Stimulated activated CD8-positive, alpha-beta memory T cell treated with anti-CD3 and anti-CD28 coated beads, Interleukin-7, amount 100 ng/mL, for 48 hours (primary cell): Measurements from ENCODE around the gene CLP1.
"Not testable (repeated sequence)": the region's sequence is repeated elsewhere in the genome, so short reads cannot be mapped to it uniquely, and the experiment has no call there.

Experiments
- DNase-seq, 2 donors: peaks; one replicate each; pipeline ENCODE4 v3.0.0-alpha.2; 2020; ENCODE audit warnings: low read depth in 1 of 2; ENCODE audit errors: extremely low read depth in 1 of 2

CLP1 gene

DNA sequence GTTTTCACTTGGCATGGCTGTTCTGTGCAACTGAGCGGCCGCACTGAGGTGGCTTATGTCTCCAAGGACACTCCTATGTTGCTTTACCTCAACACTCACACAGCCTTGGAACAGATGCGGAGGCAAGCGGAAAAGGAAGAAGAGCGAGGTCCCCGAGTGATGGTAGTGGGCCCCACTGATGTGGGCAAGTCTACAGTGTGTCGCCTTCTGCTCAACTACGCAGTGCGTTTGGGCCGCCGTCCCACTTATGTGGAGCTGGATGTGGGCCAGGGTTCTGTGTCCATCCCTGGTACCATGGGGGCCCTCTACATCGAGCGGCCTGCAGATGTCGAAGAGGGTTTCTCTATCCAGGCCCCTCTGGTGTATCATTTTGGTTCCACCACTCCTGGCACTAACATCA lies 2.1 kb downstream of the CLP1 start:
- no peak for DNase-seq

DNA sequence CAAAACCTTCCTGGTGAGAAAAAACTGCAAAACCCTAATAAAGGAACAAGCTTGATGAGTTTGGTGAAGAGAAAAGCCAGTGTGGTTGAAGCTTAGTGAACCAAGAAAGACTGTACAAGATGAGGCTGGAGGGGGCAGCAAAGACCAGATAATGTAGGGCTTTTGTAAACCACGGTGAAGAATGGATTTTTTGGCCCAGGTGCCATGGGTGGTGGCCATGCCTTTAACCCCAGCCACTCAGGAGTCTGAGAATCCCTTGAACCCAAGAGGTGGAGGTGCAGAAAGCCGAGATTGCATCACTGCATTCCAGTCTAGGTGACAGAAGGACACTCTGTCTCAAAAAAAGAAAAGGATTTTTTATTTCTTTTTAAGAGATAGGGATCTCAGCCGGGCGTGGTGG lies 5.3 kb downstream of the CLP1 start:
- no peak for DNase-seq

DNA sequence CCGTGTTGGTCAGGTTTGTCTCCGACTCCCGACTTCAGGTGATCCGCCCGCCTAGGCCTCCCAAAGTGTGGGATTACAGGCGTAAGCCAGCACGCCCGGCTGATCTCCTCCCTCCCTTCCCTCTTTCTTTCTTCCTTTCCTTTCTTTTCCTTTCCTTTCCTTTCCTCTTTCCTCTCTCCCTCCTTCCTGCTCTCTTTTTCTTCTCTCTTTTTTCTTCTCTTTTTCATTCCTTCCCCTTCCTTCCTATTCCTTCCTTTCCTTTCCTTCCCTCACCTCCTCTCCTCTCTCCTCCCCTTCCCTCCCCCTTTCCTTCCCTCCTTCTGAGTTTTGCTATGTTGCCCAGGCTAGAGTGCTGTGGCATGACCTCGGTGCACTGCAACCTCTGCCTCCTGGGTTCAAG lies 6.4 kb downstream of the CLP1 start:
- no peak for DNase-seq

DNA sequence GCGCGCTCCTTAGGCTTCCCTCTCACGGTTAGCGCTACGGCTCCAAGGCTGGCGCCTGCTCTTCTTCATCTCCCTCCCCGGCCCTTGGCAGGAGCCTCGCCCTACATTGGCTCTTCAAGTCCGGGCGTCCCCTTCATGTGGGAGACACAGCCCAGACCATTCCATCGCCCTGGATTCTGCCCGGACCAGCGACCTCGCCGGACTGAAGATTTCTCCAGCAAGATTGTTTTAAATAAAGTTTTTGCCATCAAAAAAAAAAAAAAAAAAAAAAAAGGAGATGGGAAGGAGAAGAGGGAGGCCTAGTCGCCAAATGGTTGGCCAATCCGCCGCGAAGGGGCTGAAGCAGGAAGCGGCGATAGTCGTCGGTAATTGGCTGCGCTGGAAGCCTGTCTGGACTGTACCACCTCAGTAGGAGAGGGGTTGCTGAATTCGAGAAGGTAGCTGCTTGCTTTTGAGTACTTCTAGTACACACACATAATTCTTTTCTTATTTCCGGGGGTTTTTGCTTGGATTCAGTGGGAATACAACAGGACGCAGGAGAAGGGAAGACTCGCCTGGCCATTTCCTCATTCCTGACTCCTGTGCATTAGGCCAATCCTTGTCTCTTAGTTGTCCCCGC lies 9.7 kb downstream of the CLP1 start:
- peak; percentile 75 to 93 for DNase-seq

DNA sequence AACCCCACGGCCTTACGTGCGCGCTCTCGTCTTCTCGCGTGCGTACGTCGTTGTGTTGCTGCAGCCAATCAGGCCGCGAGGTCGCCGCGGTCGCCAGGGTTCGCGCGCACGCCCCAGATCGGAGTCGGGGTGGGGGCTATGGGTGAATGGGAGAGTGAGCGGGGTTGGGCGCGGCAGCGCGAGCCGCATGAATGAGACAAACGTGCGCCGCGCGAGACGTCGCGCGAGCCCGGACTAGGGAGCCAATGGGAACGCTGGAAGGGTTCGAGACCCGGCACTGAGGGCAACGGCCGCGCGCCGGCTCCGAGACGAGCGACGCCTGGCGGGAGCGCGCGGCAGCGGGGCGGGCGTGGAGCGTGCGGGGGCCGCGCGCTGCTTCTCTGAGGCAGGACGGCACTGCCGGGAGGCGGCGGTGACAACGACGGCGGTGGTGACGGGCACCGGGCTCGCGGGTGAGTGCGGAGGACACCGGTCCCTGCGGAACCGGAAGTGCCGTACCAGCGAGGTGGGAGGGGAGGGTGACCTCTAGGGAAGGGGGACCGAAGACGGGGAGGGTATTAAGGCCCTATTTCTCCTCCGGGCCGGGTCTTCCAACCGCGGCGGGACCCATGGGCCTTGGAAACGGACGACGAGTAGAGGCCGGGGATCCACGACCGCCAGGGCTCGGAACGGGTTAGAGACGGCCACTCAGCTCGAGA lies 10.3 kb downstream of the CLP1 start, which contains the start of gene ZDHHC5:
Gene ZDHHC5 (plus strand): TSS at position 379 of the 698 bp plus-strand sequence. CDS start 4,977 bp downstream, outside the sequence.
- peak; percentile 98 to 99 for DNase-seq

DNA sequence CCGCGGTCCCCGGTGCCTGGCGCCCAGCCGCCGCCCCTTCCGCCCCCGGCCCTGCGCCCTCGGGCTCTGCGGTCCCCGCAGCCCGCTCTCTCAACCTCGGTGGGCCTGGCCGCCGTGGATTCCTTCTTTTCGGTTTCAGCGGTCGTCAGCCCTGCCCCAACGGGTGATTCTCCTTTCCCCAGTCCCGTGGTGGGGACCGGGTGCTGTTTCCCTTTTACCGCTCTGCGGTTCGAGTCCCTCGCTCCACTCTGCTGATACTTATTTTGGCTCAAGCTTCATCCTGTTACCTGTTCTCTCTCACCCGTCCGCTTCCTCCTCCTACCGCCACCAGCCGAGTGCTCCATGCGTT lies 10.8 kb downstream of the CLP1 start:
- DNase-seq = peak in 1 of 2 donors; percentile 18

DNA sequence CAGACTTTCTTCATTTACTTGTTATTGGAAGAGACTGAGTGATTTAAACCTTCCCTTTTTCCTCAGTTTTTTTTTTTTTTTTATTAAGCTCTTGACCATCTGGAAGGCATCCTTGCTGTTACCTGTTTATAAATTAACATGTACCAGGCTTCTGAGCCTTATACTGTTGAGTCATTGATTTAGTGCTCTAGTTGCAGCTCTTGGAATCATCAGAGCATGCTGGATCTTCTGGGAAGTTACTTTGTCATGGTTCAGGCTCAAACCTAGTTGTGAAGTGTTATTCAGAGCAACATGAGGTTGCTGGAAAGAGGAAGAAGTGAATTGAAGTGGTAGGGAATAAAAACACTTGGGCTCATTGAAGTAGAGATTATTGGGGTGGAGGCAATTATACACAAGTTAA lies 16.7 kb downstream of the CLP1 start:
- no peak for DNase-seq

DNA sequence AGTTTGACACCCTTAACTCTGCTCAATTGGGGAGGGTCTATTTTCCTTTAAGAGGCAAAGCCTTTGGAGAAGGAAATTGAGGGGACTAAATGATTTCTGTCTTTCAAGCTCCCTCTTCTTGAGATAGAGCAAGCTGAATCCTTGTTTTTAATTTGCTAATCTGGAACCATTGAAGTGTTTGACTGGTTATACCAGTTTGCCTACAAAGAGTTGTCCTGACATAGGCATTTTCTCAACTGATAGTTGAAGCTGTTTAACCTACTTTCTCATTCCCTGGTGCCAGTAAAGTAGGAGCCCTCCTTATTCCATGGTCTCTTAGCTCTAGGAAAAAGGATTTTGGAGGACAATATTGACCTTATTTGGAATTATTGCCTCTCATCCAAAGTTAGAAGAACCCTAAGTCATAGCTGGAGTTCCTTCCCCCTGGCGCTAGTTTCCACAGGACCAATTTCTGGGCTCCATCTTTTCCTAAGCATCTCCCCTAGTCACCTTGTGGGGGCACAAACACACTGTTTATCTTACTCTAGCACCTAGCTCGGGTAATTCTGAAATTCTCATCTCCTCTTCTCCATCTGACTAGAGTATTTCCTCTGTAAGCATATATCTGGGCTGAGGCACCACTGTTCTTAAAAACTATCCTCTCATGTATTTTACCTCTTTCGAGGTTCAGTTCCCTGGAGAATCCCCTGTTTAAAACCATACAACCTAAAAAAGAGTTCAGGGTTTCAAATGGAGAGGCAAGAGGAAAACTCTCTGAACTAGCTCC lies 17.8 kb downstream of the CLP1 start:
- DNase-seq = no peak

DNA sequence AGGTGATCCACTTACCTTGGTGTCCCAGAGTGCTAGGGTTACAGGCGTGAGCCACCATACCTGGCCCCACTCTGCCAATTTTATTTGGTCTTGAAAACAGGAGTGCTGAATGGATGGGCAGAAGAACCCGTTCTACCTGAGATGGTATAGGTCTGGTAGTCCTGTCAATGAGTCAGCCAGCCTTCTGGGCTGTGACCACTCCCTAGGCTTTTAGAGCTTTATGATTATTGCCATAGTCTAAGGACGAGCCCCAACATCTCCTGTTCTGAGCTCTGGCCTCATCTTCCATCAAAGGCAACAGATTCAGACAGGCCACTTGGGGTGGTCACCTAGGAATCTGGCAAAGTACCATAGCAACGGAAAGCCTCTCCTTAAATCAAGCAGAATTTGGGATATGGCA lies 21.8 kb downstream of the CLP1 start:
- no peak for DNase-seq

DNA sequence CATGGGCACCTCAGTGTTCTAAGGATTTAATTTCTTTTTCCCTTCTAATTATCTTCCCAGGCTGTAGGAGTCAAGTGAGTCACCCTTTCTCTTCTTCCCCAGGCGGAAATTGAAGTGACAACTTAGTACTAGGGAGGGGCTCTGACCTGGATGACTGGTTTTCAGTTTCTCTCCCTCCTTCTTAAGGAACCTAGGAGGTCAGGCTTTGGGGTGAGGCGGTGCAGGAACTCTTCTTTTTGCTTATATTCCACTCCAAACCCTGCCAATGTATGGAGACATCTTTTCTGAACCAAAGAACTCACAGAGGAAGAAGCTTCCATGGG lies 23.0 kb downstream of the CLP1 start:
- no peak for DNase-seq

DNA sequence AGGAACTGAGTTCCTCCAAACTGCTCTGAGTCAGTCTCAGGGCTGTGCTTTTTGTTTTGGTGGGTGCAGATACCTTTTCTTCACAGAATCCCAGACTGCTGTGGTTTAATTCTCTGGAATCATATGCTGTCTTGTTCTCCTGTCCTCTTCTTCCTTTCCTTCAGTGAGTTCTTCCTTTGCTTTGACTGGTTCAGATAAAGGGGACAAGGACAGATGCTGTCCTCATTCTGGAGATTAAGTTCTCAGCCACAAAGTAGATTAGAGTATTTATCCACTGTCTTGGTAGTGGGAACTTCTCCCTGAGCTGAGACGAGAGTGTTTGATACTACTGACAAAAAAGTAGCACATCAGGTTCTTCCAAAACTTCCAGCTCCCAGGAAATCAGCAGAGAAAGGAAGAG lies 23.6 kb downstream of the CLP1 start:
- DNase-seq = no peak

DNA sequence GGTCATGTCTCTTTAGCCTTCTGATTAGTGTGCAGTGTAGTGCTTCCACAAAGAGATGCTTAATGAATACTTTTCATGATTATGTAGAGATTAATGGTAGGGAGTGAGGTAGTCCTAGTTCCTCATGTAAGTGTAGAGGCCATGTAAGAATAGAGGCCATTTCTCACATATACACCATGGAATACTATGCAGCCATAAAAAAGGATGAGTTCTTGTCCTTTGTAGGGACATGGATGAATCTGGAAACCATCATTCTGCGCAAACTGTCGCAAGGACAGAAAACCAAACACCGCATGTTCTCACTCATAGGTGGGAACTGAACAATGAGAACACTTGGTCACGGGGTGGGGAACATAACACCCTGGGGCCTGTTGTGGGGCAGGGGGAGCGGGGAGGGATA lies 32.9 kb downstream of the CLP1 start:
- not testable (repeated sequence) for DNase-seq

DNA sequence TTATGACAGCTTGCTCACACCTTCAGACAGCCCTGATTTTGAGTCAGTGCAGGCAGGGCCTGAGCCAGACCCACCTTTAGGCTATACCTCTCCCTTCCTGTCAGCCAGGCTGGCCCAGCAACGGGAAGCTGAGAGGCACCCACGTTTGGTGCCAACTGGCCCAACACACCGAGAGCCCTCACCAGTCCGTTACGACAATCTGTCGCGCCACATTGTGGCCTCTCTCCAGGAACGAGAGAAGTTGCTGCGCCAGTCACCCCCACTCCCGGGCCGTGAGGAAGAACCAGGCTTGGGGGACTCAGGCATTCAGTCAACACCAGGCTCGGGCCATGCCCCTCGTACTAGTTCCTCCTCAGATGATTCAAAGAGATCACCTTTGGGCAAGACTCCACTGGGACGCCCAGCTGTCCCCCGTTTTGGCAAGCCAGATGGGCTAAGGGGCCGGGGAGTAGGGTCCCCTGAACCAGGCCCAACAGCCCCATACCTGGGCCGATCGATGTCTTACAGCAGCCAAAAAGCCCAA lies 41.3 kb downstream of the CLP1 start:
- no peak for DNase-seq

DNA sequence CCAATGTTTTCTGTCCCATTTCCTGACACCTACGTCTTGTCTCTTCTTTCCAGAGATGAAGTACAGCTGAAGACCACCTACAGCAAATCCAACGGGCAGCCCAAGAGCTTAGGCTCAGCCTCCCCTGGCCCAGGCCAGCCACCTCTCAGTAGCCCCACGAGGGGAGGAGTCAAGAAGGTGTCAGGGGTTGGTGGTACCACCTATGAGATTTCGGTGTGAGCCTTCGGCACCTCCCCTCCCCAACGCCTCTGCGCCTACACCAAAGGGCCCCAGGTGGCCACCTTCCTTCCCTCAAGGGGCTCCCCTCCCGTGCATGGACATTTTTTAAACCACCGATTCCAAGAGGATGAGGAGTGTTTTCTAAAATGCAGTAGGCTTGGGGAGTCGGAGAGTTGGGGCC lies 42.3 kb downstream of the CLP1 start:
- no peak for DNase-seq

DNA sequence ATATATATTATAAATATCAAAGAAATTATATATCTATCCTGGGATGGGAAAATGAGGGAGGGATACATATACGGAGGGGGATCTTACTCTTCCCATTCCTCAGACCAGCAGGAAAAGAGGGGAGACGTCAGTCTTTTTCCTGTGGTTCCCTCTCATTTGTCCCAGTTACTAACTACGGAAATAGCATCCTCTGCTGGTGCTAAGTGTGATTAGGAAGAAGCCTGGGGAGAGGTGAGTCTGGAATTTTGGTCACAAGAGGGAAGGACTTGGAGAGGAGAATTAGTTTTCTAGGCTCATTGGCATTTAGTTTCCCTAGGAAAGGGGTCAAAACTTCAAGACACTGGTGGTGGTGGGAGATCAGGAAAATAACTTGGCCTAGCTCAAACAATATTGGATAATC lies 42.9 kb downstream of the CLP1 start:
- DNase-seq = no peak

DNA sequence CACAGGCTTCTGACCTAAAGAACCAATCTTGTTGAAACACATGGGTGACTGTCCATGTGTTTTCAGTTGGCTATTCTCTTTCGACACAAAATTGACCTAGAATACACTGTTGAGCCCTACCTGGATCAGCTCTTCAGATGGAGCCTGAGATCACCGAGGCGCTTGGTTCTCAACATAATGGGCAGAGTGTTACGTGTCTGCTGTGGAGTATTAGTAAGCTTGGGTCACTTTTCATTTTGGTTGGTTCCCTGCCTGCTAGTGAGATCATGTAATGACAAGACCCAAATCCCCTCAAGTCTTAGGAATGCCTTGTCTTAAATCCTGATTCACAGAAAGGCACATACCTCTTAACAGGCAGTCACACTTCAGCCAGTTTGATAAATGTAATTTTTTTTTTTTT lies 45.8 kb downstream of the CLP1 start:
- DNase-seq = no peak

DNA sequence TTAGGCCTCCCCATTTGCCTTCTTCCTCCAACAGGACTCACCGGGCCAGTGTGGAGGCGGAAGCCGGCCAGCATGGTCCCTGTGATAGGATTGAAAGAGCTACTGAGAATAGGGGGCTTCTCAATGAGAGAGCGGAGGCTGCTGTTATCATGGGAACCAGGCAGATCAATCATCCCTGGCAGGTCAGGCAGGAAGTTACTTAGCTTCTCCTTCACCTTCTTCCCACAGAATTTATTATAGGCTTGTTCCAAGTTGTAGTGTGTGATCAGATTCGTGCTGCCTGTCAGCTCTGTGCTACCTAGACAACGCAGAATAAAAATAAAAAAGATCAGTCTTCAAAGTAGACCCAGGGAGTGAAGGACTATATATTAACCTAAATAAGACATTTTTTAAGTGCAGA lies 47.4 kb downstream of the CLP1 start:
- no peak for DNase-seq

DNA sequence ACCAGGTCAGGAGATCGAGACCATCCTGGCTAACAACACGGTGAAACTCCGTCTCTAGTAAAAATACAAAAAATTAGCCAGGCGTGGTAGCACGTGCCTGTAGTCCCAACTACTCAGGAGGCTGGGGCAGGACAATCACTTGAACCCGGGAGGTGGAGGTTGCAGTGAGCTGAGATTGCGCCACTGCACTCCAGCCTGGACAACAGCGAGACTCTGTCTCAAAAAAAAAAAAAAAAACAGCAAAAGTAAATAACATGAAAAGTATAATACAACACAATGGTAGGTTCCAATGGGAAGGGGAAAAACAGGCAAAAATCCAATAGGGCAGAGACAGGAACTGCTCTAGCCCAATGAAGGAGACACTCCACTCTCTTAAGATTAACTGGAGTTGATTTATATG lies 47.9 kb downstream of the CLP1 start:
- not testable (repeated sequence) for DNase-seq

DNA sequence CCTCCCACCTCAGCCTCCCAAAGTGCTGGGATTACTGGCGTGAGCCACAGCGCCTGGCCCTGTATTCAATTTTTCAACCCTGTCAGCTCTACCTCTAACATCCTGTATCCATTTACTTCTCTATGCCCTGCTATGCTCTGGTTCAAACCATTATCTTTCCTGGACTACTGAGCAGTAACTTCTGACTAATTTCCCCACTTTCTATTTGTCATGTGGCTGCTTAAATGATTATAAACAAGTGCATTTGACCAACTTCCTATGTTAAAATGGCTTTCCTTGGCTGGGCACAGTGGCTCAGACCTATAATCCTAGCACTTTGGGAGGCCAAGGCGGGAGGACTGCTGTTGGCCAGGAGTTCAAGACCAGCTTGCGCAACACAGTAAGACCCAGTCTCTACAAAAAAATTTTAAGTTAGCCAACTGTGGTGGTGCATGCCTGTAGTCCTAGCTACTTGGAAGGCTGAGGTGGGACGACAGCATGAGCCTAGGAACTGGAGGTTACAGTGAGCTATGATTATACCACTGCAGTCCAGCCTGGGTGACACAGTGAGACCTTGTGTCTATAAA lies 52.3 kb downstream of the CLP1 start:
- no peak for DNase-seq
